ENCODE measurements around the gene EVA1A.

DNA sequence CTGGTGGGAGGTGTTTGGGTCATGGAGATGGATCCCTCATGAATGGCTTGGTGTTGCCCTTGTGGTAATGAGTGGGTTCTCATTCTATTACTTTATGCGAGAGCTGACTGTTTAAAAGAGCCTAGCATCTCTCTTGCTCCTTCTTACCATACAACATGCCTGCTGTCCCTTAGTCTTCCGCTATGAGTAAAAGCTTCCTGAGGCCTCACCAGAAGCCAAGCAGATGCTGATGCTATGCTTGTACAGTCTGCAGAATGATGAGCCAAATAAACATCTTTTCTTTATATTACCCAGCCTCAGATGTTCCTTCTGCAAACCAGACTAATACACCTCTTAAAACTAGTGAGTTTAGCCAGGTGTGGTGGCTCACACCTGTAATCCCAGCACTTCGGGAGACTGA, 23.1 kb downstream of the EVA1A start:
- TF ChIP-seq, protein P1, sequence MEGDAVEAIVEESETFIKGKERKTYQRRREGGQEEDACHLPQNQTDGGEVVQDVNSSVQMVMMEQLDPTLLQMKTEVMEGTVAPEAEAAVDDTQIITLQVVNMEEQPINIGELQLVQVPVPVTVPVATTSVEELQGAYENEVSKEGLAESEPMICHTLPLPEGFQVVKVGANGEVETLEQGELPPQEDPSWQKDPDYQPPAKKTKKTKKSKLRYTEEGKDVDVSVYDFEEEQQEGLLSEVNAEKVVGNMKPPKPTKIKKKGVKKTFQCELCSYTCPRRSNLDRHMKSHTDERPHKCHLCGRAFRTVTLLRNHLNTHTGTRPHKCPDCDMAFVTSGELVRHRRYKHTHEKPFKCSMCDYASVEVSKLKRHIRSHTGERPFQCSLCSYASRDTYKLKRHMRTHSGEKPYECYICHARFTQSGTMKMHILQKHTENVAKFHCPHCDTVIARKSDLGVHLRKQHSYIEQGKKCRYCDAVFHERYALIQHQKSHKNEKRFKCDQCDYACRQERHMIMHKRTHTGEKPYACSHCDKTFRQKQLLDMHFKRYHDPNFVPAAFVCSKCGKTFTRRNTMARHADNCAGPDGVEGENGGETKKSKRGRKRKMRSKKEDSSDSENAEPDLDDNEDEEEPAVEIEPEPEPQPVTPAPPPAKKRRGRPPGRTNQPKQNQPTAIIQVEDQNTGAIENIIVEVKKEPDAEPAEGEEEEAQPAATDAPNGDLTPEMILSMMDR (conservative IDR thresholded peaks at IDR 0.05; ENCODE audit: low read length), result no peak
- TF ChIP-seq EZH2phosphoT487 (IDR thresholded peaks at IDR 0.05; ENCODE audit: borderline replicate concordance), result no peak
